ENCODE results near the gene CLECL1. TPM values are rescaled to one million over a fixed set of nuclear protein-coding genes. Genes with fewer than 3 reads are reported as not detected.
"Not testable (repeated sequence)": the region's sequence is repeated elsewhere in the genome, so short reads cannot be mapped to it uniquely, and the experiment has no call there.

CLECL1 gene
- total RNA-seq, 1 donor from 2014 or later: not detected

DNA sequence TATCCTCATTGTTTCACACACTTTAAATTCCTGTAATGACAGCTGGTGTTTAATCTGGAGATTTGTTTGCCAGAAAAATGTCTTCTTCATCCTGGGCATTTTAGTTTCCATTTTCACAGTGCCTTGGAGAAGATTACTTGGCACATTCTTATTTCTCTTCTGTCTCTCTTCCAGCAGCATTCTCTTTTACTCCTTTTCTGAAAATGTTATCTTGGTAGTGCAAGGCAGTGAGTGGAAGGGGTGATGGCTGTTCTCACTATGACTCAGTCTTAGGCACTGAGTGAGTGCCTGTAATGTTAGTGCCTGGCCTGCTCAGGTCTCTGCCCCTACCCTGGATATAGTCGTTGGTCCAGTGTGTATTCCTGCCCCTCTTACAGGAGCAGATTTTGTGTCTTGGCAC is 13.1 kb downstream of the CLECL1 start:
- DNase-seq: no peak

DNA sequence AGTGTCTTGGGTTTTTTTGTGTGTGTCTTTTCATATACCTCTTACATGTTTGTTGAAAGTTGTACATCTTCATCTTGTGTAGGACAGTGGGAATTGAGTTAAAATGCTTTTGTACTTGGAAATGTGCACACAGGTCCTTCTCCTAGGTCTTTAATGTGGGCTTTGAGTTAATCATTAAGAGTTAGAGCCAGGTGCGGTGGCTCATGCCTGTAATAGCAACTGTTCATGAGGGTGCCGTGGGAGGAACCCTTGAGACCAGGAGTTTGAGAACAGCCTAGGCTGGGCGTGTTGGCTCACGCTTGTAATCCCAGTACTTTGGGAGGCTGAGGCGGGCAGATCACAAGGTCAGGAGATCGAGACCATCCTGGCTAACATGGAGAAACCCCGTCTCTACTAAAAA is 13.9 kb downstream of the CLECL1 start:
- no peak for DNase-seq

- DNase-seq: no peak
Observed at GRCh38 chr12:9717070-9717925, 15.6 kb downstream of the CLECL1 start.

DNA sequence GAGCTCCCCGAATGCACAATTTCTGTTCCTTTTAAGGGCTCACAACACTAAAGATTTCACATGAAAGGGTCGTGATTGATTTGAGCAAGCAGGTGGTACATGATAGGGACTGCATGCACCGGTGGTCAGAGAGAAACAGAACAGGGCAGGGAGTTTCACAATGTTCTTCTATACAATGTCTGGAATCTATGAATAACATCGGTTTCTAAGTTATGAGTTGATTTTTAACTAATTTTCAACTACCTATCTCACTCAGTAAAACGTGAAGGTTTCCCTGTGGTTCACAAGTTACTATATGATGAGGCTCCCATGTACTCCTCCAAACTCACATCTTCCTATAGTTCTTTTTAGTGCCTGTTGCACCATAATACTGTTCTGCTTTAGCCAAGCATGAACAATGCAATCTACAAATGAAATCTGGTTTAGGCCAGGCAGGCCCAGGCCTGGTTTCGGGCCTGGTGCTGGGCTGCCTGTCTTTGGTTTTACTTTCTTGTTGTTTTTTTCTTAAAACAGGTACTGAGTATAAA is 19.8 kb downstream of the CLECL1 start:
- not testable (repeated sequence) for DNase-seq

GRCh38 chr12:9711664-9712063 is 21.2 kb downstream of the CLECL1 start:
- DNase-seq: no peak

DNA sequence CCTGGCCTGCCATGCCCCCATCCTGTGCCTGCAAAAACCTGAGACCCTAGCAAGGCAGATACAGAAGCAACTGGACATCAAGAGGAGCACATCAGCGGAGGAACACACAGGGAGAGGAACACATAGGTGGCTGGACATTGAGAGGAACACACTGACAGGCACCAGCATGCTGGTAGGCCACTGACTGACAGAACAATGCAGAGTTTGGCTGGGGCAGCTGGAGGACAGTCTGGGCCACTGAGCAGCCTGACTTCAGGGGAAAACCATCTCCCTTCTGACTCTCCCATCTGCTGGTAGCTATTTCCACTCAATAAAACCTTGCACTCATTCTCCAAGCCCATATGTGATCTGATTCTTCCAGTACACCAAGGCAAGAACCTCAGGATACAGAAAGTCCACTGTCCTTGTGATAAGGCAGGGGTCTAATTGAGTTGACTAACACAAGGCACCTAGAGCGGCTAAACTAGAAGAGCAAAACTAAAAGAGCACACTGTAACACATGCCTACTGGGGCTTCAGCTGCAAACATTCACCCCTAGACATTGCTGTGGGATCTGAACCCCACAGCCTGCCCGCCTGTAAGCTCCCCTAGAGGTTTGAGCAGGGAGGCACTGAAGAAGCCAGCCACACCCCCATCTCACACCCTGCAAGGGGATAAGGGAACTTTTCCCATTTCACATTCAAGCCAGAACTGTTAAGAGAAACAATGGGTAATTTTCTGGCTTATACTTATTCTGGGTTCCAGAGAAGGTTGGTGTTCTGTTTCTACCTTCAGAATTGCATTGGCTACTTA is 22.1 kb downstream of the CLECL1 start:
- no peak for DNase-seq

GRCh38 chr12:9708853-9709252 is 24.0 kb downstream of the CLECL1 start:
- DNase-seq: no peak

DNA sequence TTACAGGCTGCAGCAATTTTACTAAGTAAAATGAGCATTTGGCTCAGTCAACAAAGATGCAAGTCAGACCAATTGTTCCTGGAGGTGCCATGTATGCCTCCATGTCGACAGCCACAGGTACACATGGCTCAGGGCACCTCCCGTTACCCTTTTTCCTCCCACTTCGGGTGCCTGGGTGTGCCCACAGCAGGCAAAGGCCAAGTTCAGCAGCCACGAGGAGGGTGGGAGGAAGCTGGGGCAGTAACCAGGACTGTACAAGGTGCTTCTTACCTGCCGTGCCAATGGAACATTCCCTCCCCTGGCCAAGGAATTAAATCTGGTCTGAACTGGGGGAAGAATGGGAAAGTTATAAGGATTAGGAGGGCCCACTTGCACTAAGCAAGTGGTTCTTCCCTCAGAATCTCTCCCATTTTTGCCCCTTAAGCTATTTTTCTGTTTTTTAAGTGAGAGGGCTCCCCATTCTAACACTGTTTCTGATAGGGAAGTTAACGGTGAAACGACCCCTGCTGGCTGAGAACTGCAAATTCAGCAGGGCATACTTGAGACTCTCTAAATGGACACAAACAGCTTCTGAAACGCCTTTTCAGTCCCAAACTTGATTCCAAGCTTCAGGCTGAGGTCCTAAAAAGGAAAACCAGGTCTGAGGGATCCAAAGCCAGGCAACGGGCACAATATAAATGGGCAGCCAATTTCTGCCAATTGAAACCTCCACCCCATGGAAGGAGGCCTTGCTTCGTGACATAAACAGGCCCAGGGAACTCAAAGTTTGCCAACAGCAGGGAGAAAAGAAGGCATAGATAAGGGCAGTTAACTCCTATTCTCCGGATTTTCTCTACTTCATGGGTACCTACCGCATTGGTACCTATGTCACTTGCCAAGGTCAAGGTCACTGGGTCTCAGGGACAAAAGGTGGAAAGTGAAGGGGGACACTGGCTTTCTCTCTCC is 24.8 kb downstream of the CLECL1 start:
- DNase-seq: peak; percentile 7

GRCh38 chr12:9707356-9707755 is 25.5 kb downstream of the CLECL1 start:
- DNase-seq: no peak

DNA sequence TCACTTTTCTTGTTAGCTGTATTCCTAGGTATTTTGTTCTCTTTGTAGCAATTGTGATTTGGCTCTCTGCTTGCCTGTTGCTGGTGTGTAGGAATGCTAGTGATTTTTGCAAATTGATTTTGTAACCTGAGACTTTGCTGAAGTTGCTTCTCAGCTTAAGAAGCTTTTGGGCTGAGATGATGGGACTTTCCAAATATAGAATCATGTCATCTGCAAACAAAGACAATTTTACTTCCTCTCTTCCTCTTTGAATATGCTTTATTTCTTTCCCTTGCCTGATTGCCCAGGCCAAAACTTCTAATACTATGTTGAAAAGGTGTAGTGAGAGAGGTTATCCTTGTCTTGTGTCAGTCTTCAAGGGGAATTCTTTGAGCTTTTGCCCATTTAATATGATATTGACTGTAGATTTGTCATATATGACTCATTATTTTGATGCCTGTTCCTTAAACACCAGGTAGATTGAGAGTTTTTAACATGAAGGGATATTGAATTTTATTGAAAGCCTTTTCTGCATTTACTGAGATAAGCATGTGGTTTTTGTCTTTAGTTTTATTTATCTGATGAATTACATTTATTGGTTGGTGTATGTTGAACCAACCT is 26.7 kb downstream of the CLECL1 start:
- no peak for DNase-seq

DNA sequence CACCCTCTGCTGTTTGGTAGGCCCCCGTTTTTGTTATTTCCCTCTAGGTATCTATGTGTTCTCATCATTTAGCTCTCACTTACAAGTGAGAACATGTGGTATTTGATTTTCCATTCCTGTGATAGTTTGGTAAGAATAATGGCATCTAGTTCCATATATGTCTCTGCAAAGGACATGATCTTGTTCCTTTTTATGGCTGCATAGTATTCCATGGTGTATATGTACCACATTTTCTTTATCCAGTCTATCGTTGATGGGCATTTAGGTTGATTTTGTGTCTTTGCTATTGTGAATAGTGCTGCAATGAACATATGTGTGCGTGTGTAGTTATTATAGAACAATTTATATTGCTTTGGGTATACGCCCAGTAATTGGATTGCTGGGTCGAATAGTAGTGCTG is 28.3 kb downstream of the CLECL1 start:
- DNase-seq: not testable (repeated sequence)

DNA sequence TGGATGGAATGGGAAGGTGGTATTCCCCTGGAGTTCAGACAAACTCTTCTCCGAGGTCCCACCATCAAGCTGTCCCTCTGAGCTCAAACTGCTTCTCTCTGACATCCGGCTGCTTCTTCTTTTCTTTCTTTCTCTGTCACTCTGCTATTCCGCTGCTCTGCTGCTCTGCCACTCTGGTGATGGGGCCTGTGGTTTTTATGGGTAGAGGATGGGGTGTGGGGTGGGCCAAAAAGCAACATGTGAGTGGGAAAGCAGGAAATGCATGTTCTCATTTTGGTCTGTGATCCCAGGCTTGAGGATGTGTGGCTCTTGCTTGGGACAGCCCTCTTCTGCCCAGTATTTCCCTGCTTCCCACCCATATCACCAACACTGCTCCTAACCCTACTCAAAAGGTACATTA is 30.6 kb downstream of the CLECL1 start:
- DNase-seq: no peak

- DNase-seq: no peak
Observed at GRCh38 chr12:9701380-9702154, 31.3 kb downstream of the CLECL1 start.

DNA sequence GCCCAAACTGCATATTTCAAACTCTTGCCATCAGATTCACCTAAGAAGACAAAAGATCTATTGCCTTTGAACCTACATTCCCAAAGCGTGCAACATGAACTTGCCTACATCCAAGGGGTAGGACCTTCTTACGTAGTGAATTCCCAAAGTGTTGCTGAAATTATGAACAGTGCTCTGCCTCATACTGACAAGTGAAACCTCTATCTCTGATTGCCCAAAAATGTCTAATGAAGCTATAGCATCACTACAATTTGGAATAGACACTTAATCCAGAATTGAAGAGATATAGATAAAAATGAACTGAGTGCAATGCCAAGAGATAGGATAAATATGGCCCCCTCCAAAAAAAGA is 32.3 kb downstream of the CLECL1 start:
- DNase-seq: no peak

GRCh38 chr12:9699898-9700605 is 32.8 kb downstream of the CLECL1 start:
- DNase-seq: no peak

GRCh38 chr12:9699269-9699897 is 33.5 kb downstream of the CLECL1 start:
- DNase-seq: no peak

DNA sequence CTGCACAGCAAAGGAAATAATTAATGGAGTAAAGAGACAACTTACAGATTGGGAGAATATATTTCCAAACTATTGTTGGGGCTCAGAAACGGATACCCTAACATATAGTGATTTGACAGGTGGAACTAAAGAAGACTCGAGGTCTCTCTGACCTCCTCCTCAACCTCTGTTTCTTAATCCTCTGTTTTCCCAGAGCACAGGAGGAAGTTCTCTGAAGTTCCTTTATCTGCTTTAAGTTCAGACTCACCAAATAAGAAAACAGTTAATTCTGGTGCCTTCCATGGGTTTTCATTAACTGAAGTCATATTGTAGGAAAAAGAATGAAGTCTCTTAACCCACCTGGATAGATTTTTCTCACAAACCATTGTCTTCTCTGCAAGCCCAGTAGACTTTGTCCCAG is 34.2 kb downstream of the CLECL1 start:
- no peak for DNase-seq

GRCh38 chr12:9697619-9698018 is 35.3 kb downstream of the CLECL1 start:
- DNase-seq: no peak

DNA sequence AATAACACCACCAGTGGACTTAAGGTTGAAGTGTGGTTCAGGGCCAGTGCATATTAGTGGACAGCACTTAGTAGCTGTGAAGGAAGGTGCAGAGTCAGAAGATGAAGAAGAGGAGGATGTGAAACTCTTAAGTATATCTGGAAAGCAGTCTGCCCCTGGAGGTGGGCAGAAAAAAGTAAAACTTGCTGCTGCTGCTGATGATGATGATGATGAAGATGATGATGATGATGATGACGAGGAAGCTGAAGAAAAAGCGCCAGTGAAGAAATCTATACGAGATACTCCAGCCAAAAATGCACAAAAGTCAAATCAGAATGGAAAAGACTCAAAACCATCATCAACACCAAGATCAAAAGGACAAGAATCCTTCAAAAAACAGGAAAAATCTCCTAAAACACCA is 37.2 kb downstream of the CLECL1 start:
- DNase-seq: not testable (repeated sequence)

- DNase-seq: not testable (repeated sequence)
Observed at GRCh38 chr12:9695150-9695549, 37.7 kb downstream of the CLECL1 start.
